Naive B cell (primary cell): Measurements from ENCODE around the gene GSG1L. TPM values are rescaled to one million over a fixed set of nuclear protein-coding genes. Genes with fewer than 3 reads are reported as not detected.
"Not testable (repeated sequence)": the region's sequence is repeated elsewhere in the genome, so short reads cannot be mapped to it uniquely, and the experiment has no call there.

ENCODE experiments used
- ATAC-seq, 2 donors: fragments of 150-1000 bp; cut with Tn5 transposase; 2 replicates each; pipeline ENCODE4 v1.10.0; 2021; ENCODE audit warnings: low read depth in 2 of 2, mild to moderate bottlenecking in 2 of 2, moderate library complexity in 2 of 2
- DNase-seq: peaks from one replicate; pipeline ENCODE4 v3.0.0; 2022
- H3K27ac Mint-ChIP-seq, 6 donors: one replicate each; pipeline ENCODE4 v1.8.0; 2020 to 2022; ENCODE audit warnings: mild to moderate bottlenecking in 6 of 6, mixed read lengths in 6 of 6, moderate library complexity in 5 of 6, inconsistent platforms in 2 of 6
- H3K27me3 Mint-ChIP-seq, 3 donors: one replicate each; pipeline ENCODE4 v1.8.0; 2021 to 2022; ENCODE audit warnings: mixed read lengths in 3 of 3, mild to moderate bottlenecking in 1 of 3
- H3K36me3 Mint-ChIP-seq, 2 donors: one replicate each; pipeline ENCODE4 v1.8.0; 2020 to 2022; ENCODE audit warnings: mixed read lengths in 2 of 2, inconsistent platforms in 1 of 2, mild to moderate bottlenecking in 1 of 2
- H3K4me1 Mint-ChIP-seq, 3 donors: one replicate each; pipeline ENCODE4 v1.8.0; 2020 to 2022; ENCODE audit warnings: mixed read lengths in 3 of 3, inconsistent platforms in 1 of 3, mild to moderate bottlenecking in 1 of 3, moderate library complexity in 1 of 3
- H3K4me3 Mint-ChIP-seq, 8 donors: one replicate each; pipeline ENCODE4 v1.8.0; 2020 to 2022; ENCODE audit warnings: mild to moderate bottlenecking in 8 of 8, mixed read lengths in 8 of 8, moderate library complexity in 8 of 8, inconsistent platforms in 2 of 8
- H3K9me3 Mint-ChIP-seq, 7 donors: one replicate each; pipeline ENCODE4 v1.8.0; 2020 to 2022; ENCODE audit warnings: mixed read lengths in 7 of 7, mild to moderate bottlenecking in 5 of 7, inconsistent platforms in 2 of 7, moderate library complexity in 1 of 7
- polyA plus RNA-seq, 6 donors: library from polyadenylated mRNA; unstranded; fragments of 300-500 nt; fragmentation: Illumina TruSeq; gene quantifications; one replicate each; pipeline ENCODE4 v1.2.3, GENCODE V29; 2021; ENCODE audit warnings: low read depth in 6 of 6

The GSG1L gene
- polyA plus RNA-seq, 6 donors from 2014 or later: not detected

GRCh38 chr16:27951489-27952120, 111.9 kb downstream of the GSG1L start:
- H3K27me3 Mint-ChIP-seq: peaks cover 25 to 32% (median 25%) of the 10 kb centered on the region in 3 donors
- DNase-seq (no peak), ATAC-seq (no peak)
- no peaks in the 10 kb centered on the region for H3K4me1 Mint-ChIP-seq
- peaks cover 8 to 15% of the 10 kb centered on the region in 2 donors for H3K36me3 Mint-ChIP-seq
- H3K4me3 Mint-ChIP-seq: no peak overlapping the region
- peak overlapping the region in 1 of 6 donors; percentile 74 for H3K27ac Mint-ChIP-seq
- peaks cover 7 to 40% (median 25%) of the 10 kb centered on the region in 7 donors for H3K9me3 Mint-ChIP-seq

GRCh38 chr16:27950206-27950887, 113.2 kb downstream of the GSG1L start:
- no peak overlapping the region for H3K27ac Mint-ChIP-seq
- ATAC-seq (no peak), DNase-seq (no peak)
- H3K36me3 Mint-ChIP-seq: peaks cover 6 to 8% of the 10 kb centered on the region in 2 donors
- peaks cover 25 to 35% (median 26%) of the 10 kb centered on the region in 3 donors for H3K27me3 Mint-ChIP-seq
- peaks cover 5 to 31% (median 17%) of the 10 kb centered on the region in 7 donors for H3K9me3 Mint-ChIP-seq
- no peak overlapping the region for H3K4me3 Mint-ChIP-seq
- no peaks in the 10 kb centered on the region for H3K4me1 Mint-ChIP-seq

GRCh38 chr16:27947696-27948095, 115.8 kb downstream of the GSG1L start:
- H3K36me3 Mint-ChIP-seq: no peaks in the 10 kb centered on the region
- ATAC-seq: no peak

DNA sequence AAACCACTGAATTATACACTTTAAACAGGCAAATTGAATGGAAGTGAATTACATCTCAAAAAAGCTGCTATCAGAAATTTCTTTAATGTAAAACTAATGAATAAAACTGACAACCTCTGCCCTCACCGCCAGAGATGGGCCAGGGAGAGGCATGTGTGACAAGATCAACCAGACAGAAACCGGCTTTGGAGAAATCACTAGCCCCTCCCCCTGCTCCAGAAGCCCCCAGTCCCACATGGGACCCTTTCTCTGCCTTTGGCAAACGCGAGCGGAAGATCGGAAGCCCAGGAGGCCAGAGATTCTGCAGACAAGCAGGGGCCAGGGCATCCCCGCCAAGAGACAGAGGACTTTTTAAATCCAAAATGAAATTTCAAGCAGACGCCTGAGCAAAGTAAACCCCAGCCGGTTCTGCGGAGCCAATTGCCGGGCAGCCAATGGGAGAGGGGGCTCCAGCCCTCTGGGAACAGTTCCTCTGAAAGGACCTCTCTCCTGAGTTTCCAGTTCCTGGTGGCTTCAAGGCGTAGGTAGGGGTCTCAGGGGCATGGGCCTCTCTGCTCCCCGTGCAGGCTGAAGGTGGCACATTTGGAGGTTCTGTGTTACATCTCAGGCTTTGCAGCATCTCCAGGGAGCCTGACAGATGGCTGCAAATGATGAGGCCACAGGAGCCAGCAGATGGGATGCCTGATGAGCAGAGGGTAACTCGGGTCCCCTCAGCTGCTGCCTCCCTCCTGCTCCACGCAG, 118.1 kb downstream of the GSG1L start:
- H3K4me3 Mint-ChIP-seq: no peak overlapping the region
- ATAC-seq (no peak), DNase-seq (no peak)
- H3K4me1 Mint-ChIP-seq: no peaks in the 10 kb centered on the region
- no peak overlapping the region for H3K27ac Mint-ChIP-seq
- H3K36me3 Mint-ChIP-seq: no peaks in the 10 kb centered on the region
- H3K9me3 Mint-ChIP-seq: peaks cover 0 to 4% (median 0%) of the 10 kb centered on the region in 7 donors
- H3K27me3 Mint-ChIP-seq: peaks cover 5 to 20% (median 18%) of the 10 kb centered on the region in 3 donors

More at GRCh38 chr16:27947696-27948095, 115.8 kb downstream of the GSG1L start:
- peaks cover 11 to 36% (median 29%) of the 10 kb centered on the region in 3 donors for H3K27me3 Mint-ChIP-seq
- H3K9me3 Mint-ChIP-seq: peaks cover 0 to 7% (median 2%) of the 10 kb centered on the region in 7 donors
- no peak overlapping the region for H3K27ac Mint-ChIP-seq
- no peak overlapping the region for H3K4me3 Mint-ChIP-seq
- DNase-seq: no peak
- H3K4me1 Mint-ChIP-seq: no peaks in the 10 kb centered on the region

DNA sequence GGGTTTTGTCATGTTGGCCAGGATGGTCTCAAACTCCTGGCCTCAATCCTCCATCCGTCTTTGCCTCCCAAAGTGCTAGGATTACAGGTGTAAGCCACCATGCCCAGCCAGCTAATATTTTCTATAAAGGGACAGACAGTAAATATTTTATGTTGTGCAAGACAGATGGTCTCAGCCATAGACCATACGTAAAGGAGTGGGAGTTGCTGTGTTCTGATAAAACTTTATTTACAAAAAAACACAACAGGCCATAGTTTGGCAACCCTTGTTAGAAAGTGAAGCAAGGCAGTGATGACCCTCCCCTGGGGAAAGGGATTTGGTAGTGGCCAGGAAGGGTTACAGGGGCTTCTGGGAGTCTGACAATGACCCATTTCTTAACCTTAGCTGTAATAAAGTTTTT, 119.7 kb downstream of the GSG1L start:
- Mint-ChIP-seq H3K9me3 (peaks cover 0 to 4% (median 0%) of the 10 kb centered on the region in 7 donors), H3K36me3 (no peaks in the 10 kb centered on the region), H3K4me3 (no peak overlapping the region), H3K27ac (no peak overlapping the region), H3K4me1 (no peaks in the 10 kb centered on the region), H3K27me3 (peaks cover 5 to 18% (median 15%) of the 10 kb centered on the region in 3 donors)
- ATAC-seq (no peak), DNase-seq (no peak)

GRCh38 chr16:27942071-27942470, 121.4 kb downstream of the GSG1L start:
- H3K36me3 Mint-ChIP-seq, H3K4me3 Mint-ChIP-seq, H3K27ac Mint-ChIP-seq, DNase-seq, H3K4me1 Mint-ChIP-seq, ATAC-seq, H3K9me3 Mint-ChIP-seq: not testable (repeated sequence)
- peaks cover 0 to 29% (median 15%) of the 10 kb centered on the region in 3 donors for H3K27me3 Mint-ChIP-seq

DNA sequence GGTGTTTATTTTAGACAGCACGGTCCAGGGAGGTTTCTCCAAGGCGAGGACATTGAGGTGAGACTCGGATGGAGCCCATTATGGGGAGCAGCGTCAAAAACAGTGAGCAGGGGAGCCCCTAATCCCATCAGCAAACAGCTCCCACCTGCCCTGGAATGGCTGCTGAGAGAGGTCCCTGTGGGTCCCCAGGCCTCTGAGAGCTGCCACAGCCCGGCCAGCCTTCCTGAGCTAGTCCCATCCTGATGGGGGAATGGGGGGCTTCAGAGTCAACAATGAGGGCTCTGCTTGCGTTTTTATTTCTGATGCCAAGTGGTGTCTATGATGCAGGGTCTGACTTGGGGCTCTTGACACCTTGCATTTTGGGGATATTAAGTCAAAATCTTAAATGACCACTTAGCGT, 128.4 kb downstream of the GSG1L start:
- ATAC-seq (no peak), DNase-seq (no peak)
- Mint-ChIP-seq H3K36me3 (peaks cover 0 to 6% of the 10 kb centered on the region in 2 donors), H3K4me1 (peaks cover 0 to 3% (median 0%) of the 10 kb centered on the region in 3 donors), H3K4me3 (no peak overlapping the region), H3K27ac (peak overlapping the region in 1 of 6 donors; percentile 60), H3K9me3 (peaks cover 4 to 19% (median 5%) of the 10 kb centered on the region in 7 donors), H3K27me3 (peaks cover 4 to 25% (median 16%) of the 10 kb centered on the region in 3 donors)

- ATAC-seq (no peak), DNase-seq (no peak)
- Mint-ChIP-seq H3K4me1 (peaks cover 0 to 3% (median 0%) of the 10 kb centered on the region in 3 donors), H3K36me3 (peaks cover 0 to 7% of the 10 kb centered on the region in 2 donors), H3K27me3 (peaks cover 11 to 28% (median 25%) of the 10 kb centered on the region in 3 donors), H3K9me3 (peaks cover 4 to 19% (median 7%) of the 10 kb centered on the region in 7 donors), H3K4me3 (no peak overlapping the region), H3K27ac (no peak overlapping the region)
Observed at GRCh38 chr16:27932542-27933135, 130.9 kb downstream of the GSG1L start.

GRCh38 chr16:27929818-27930217, 133.7 kb downstream of the GSG1L start:
- Mint-ChIP-seq H3K9me3 (peaks cover 5 to 16% (median 7%) of the 10 kb centered on the region in 7 donors), H3K36me3 (peaks cover 0 to 7% of the 10 kb centered on the region in 2 donors), H3K27ac (no peak overlapping the region), H3K4me3 (no peak overlapping the region), H3K4me1 (peaks cover 0 to 3% (median 0%) of the 10 kb centered on the region in 3 donors), H3K27me3 (peaks cover 22 to 36% (median 33%) of the 10 kb centered on the region in 3 donors)
- no peak for DNase-seq
- ATAC-seq: no peak

GRCh38 chr16:27928542-27928941, 135.0 kb downstream of the GSG1L start:
- H3K27ac Mint-ChIP-seq: no peak overlapping the region
- peaks cover 4 to 12% (median 6%) of the 10 kb centered on the region in 7 donors for H3K9me3 Mint-ChIP-seq
- ATAC-seq (no peak), DNase-seq (no peak)
- peaks cover 0 to 3% (median 0%) of the 10 kb centered on the region in 3 donors for H3K4me1 Mint-ChIP-seq
- H3K4me3 Mint-ChIP-seq: no peak overlapping the region
- peaks cover 0 to 7% of the 10 kb centered on the region in 2 donors for H3K36me3 Mint-ChIP-seq
- H3K27me3 Mint-ChIP-seq: peaks cover 22 to 36% (median 33%) of the 10 kb centered on the region in 3 donors

DNA sequence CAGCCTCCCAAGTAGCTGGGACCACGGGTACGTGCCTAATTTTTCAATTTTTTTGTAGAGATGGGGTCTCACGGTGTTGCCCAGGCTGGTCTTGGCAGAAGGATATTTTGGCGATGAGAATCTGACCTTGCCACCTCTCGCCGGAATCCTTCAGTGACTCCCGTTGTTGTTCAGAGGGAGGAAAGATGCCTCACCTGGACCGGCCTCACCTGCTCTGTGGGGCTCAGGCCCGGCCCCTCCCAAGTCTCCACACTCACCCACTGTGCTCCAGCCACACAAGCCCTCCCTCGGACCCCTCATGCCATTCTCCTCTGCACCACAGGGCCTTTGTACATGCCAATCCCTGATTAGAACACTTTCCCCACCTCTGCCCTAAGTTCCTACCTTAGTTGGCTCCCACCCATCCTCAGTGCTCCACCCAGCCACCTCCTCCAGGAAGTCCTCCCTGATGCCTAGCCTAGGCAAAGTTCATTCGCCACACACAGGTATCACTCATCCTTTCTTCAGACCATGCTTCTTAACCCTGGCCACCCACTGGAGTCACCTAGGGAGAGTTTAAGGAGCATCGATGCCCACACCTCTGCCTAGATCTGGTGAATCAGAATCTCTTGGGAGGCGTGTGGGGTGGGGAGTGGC, 136.1 kb downstream of the GSG1L start:
- Mint-ChIP-seq H3K4me3 (peak overlapping the region in 1 of 8 donors; percentile 67), H3K36me3 (peaks cover 0 to 7% of the 10 kb centered on the region in 2 donors), H3K9me3 (peaks cover 3 to 7% (median 5%) of the 10 kb centered on the region in 7 donors), H3K27ac (no peak overlapping the region), H3K4me1 (peaks cover 0 to 3% (median 0%) of the 10 kb centered on the region in 3 donors), H3K27me3 (peaks cover 25 to 41% (median 37%) of the 10 kb centered on the region in 3 donors)
- no peak for ATAC-seq
- DNase-seq: no peak

- no peak overlapping the region for H3K4me3 Mint-ChIP-seq
Observed at GRCh38 chr16:27925612-27926011, 137.9 kb downstream of the GSG1L start.

More at GRCh38 chr16:27925612-27926011, 137.9 kb downstream of the GSG1L start:
- Mint-ChIP-seq H3K4me1 (peaks cover 0 to 3% (median 0%) of the 10 kb centered on the region in 3 donors), H3K36me3 (peaks cover 0 to 6% of the 10 kb centered on the region in 2 donors), H3K27me3 (peaks cover 26 to 51% (median 45%) of the 10 kb centered on the region in 3 donors), H3K27ac (peak overlapping the region in 1 of 6 donors; percentile 77), H3K9me3 (peaks cover 0 to 12% (median 2%) of the 10 kb centered on the region in 7 donors)
- DNase-seq: no peak
- no peak for ATAC-seq
